ENCODE data around the gene SPARC. TPM values are rescaled to one million over a fixed set of nuclear protein-coding genes. Genes with fewer than 3 reads are reported as not detected.

Gene SPARC
- total RNA-seq, 2 experiments from 2014 or later = 0.78 to 0.80 TPM

GRCh38 chr5:151718153-151718552 lies 31.4 kb upstream of the SPARC start:
- no peaks in the 10 kb centered on the region for H3K9me3 Mint-ChIP-seq
- intact Hi-C loops (cut with DNase I, micrococcal nuclease) = no loop called here

GRCh38 chr5:151717416-151717815 lies 30.7 kb upstream of the SPARC start:
- no peak for ATAC-seq (ENCODE audit: poor library complexity)
- intact Hi-C loops (cut with DNase I, micrococcal nuclease) = no loop called here
- CTCF ChIA-PET = interaction anchor here (0.9 kb wide), 1 partner anchor 126 kb away, joined by 4 read pairs; no protein-coding TSS in a partner anchor
- Histone ChIP-seq H3K36me3 (ENCODE audit: insufficient read depth, low read length) (no peaks in the 10 kb centered on the region), H3K27me3 (ENCODE audit: control insufficient read depth in 1 of 2, insufficient read depth in 2 of 2, low read length in 2 of 2) (no peaks in the 10 kb centered on the region), H3K4me1 (ENCODE audit: insufficient read depth, low read length) (no peaks in the 10 kb centered on the region), H3K9me3 (ENCODE audit: control insufficient read depth in 1 of 2, insufficient read depth in 1 of 2, low read length in 2 of 2) (peaks cover 0 to 7% of the 10 kb centered on the region in 2 experiments), H3K4me3 (ENCODE audit: low read length) (no peak overlapping the region), H3K27ac (ENCODE audit: low read depth in 1 of 2, low read length in 2 of 2) (no peak overlapping the region)
- H3K27me3 Mint-ChIP-seq = peaks cover 13% of the 10 kb centered on the region
- POLR2A ChIA-PET = no interaction called here
- no peak for DNase-seq
- H3K36me3 Mint-ChIP-seq (ENCODE audit: low read depth) = no peaks in the 10 kb centered on the region
- H3K4me3 Mint-ChIP-seq = no peak overlapping the region
- no peak overlapping the region for H3K27ac Mint-ChIP-seq
- no peak for TF ChIP-seq CTCF (IDR thresholded peaks at IDR 0.05)
- no peaks in the 10 kb centered on the region for H3K4me1 Mint-ChIP-seq (ENCODE audit: low read depth)
- H3K9me3 Mint-ChIP-seq = no peaks in the 10 kb centered on the region

More at GRCh38 chr5:151718153-151718552, 31.4 kb upstream of the SPARC start:
- Mint-ChIP-seq H3K36me3 (ENCODE audit: low read depth) (no peaks in the 10 kb centered on the region), H3K27ac (no peak overlapping the region), H3K4me1 (ENCODE audit: low read depth) (no peaks in the 10 kb centered on the region), H3K27me3 (peaks cover 7% of the 10 kb centered on the region), H3K4me3 (no peak overlapping the region)
- Histone ChIP-seq H3K36me3 (ENCODE audit: insufficient read depth, low read length) (no peaks in the 10 kb centered on the region), H3K4me1 (ENCODE audit: insufficient read depth, low read length) (no peaks in the 10 kb centered on the region), H3K27me3 (ENCODE audit: control insufficient read depth in 1 of 2, insufficient read depth in 2 of 2, low read length in 2 of 2) (no peaks in the 10 kb centered on the region), H3K27ac (ENCODE audit: low read depth in 1 of 2, low read length in 2 of 2) (no peak overlapping the region), H3K9me3 (ENCODE audit: control insufficient read depth in 1 of 2, insufficient read depth in 1 of 2, low read length in 2 of 2) (peaks cover 0 to 7% of the 10 kb centered on the region in 2 experiments), H3K4me3 (ENCODE audit: low read length) (no peak overlapping the region)
- no peak for ATAC-seq (ENCODE audit: poor library complexity)
- POLR2A ChIA-PET = no interaction called here
- DNase-seq = no peak
- CTCF ChIA-PET = interaction anchor here (0.9 kb wide), 1 partner anchor 125 kb away, joined by 4 read pairs; no protein-coding TSS in a partner anchor
- TF ChIP-seq CTCF (IDR thresholded peaks at IDR 0.05) = no peak

- Mint-ChIP-seq H3K27ac (no peak overlapping the region), H3K9me3 (no peaks in the 10 kb centered on the region), H3K4me1 (ENCODE audit: low read depth) (no peaks in the 10 kb centered on the region), H3K27me3 (peaks cover 6% of the 10 kb centered on the region), H3K36me3 (ENCODE audit: low read depth) (no peaks in the 10 kb centered on the region), H3K4me3 (no peak overlapping the region)
- CTCF ChIA-PET = interaction anchor here (0.6 kb wide), 1 partner anchor 25 kb away, joined by 3 read pairs; no protein-coding TSS in a partner anchor
- Histone ChIP-seq H3K9me3 (ENCODE audit: control insufficient read depth in 1 of 2, insufficient read depth in 1 of 2, low read length in 2 of 2) (peaks cover 0 to 3% of the 10 kb centered on the region in 2 experiments), H3K4me3 (ENCODE audit: low read length) (no peak overlapping the region), H3K4me1 (ENCODE audit: insufficient read depth, low read length) (no peaks in the 10 kb centered on the region), H3K27ac (ENCODE audit: low read depth in 1 of 2, low read length in 2 of 2) (no peak overlapping the region), H3K36me3 (ENCODE audit: insufficient read depth, low read length) (no peaks in the 10 kb centered on the region), H3K27me3 (ENCODE audit: control insufficient read depth in 1 of 2, insufficient read depth in 2 of 2, low read length in 2 of 2) (no peaks in the 10 kb centered on the region)
- no peak for TF ChIP-seq CTCF (IDR thresholded peaks at IDR 0.05)
- intact Hi-C loops (cut with DNase I, micrococcal nuclease) = no loop called here
- DNase-seq = no peak
- no peak for ATAC-seq (ENCODE audit: poor library complexity)
- POLR2A ChIA-PET = no interaction called here
Measured at GRCh38 chr5:151709109-151709735, 22.5 kb upstream of the SPARC start.

Measured in CD4-positive, alpha-beta T cell (primary cell).